K562 (cell line): ENCODE data around the gene TMEM131. TPM values are rescaled to one million over a fixed set of nuclear protein-coding genes. Genes with fewer than 3 reads are reported as not detected.

Experiments
- ZBTB40 ChIP-seq, 2 experiments: fragments of 450-650 bp in 1 of 2; sonication (generic) in 1 of 2; formaldehyde crosslinking in 1 of 2; IDR thresholded peaks; 2 replicates each; pipeline versions ENCODE4 v1.7.1 to v1.9.0; 2016 to 2022; ENCODE audit warnings: inconsistent platforms in 1 of 2, mild to moderate bottlenecking in 1 of 2, missing genetic modification reagents in 1 of 2
- ZBTB49 ChIP-seq: sonication (generic); formaldehyde crosslinking; IDR thresholded peaks from 2 replicates; pipeline ENCODE4 v1.8.0; 2022; ENCODE audit warnings: missing genetic modification reagents, mild to moderate bottlenecking, borderline replicate concordance
- polyA plus RNA-seq, 8 experiments: library from polyadenylated mRNA; depleted of rRNA in 4 of 8; stranded (reverse) in 5 of 8; unstranded in 3 of 8; fragments of >200 nt; fragmentation: Nextera tagmentation in 2 of 8; fragmentation: Illumina TruSeq in 1 of 8; extraction: Ambion mirVana in 2 of 8; extraction: Trizol in 1 of 8; gene quantifications; 2 replicates each; pipeline versions ENCODE4 v1.2.1 to v1.2.3, GENCODE V29; 2011 to 2014; ENCODE audit warnings: inconsistent platforms in 1 of 8, missing spikeins in 1 of 8
- total RNA-seq, 7 experiments: library from RNA; depleted of rRNA in 6 of 7; stranded (reverse); fragments of >200 nt in 6 of 7; fragmentation: Illumina TruSeq in 2 of 7; extraction: Trizol in 2 of 7; gene quantifications; 2 replicates each; pipeline versions ENCODE4 v1.2.1 to v1.2.3, GENCODE V29; 2011 to 2021; ENCODE audit warnings: low replicate concordance in 1 of 7

The TMEM131 gene
- total and polyA plus RNA-seq, 9 of the 15 experiments (the other 6 are each of a cell fraction or from before 2014, with no cell fraction given): 2.5 to 21.1 (median 12.4) TPM

GRCh38 chr2:97985998-97986397 lies 9.8 kb downstream of the TMEM131 start (continued):
- TF ChIP-seq ZBTB40 (IDR thresholded peaks at IDR 0.05) (peak; percentile 77), ZBTB40 (CRISPR knock-in tag; IDR thresholded peaks at IDR 0.05) (0 out of 2 replicates have a peak, but pooled peaks have one; percentile 29), ZBTB49 (CRISPR knock-in tag) (no peak)
